ENCODE data around the gene PIF1.

PIF1 gene

GRCh38 chr15:64842096-64842939, 16.9 kb upstream of the PIF1 start:
- peak in 1 of 2 experiments; percentile 25 for DNase-seq (ENCODE audit: low read depth in 1 of 2, low spot score in 1 of 2)
- peak overlapping the region; percentile 87 for H3K4me3 ChIP-seq (replicated peaks; ENCODE audit: insufficient read depth, low read length)
- H3K27ac ChIP-seq (replicated peaks) = peak overlapping the region; percentile 86
- H3K27me3 ChIP-seq (ENCODE audit: insufficient read depth, poor library complexity, severe bottlenecking) = no peaks in the 10 kb centered on the region
- TF ChIP-seq GABPA (IDR thresholded peaks at IDR 0.05; ENCODE audit: low read depth) (no peak), REST (IDR thresholded peaks at IDR 0.05; ENCODE audit: insufficient replicate concordance, low read depth) (no peak), POLR2AphosphoS5 (IDR thresholded peaks at IDR 0.05; ENCODE audit: low read depth) (no peak), CTCF (IDR thresholded peaks at IDR 0.05; ENCODE audit: insufficient read depth, low read length) (no peak), SPI1 (IDR thresholded peaks at IDR 0.05; ENCODE audit: borderline replicate concordance, low read depth) (no peak)

GRCh38 chr15:64841344-64842095, 16.1 kb upstream of the PIF1 start, which contains the start of gene PLEKHO2:
PLEKHO2 (plus strand) TSS chr15:64841915; CDS start chr15:64842017, 102 bp downstream.
- peak within 1 kb of the TSS; percentile 86 for H3K27ac ChIP-seq (replicated peaks)
- peak; percentile 91 to 95 for DNase-seq (ENCODE audit: low read depth in 1 of 2, low spot score in 1 of 2)
- TF ChIP-seq POLR2AphosphoS5 (IDR thresholded peaks at IDR 0.05; ENCODE audit: low read depth) (peak; percentile 62), GABPA (IDR thresholded peaks at IDR 0.05; ENCODE audit: low read depth) (no peak), REST (IDR thresholded peaks at IDR 0.05; ENCODE audit: insufficient replicate concordance, low read depth) (peak; percentile 21), SPI1 (IDR thresholded peaks at IDR 0.05; ENCODE audit: borderline replicate concordance, low read depth) (no peak)

GRCh38 chr15:64841060-64841343, 15.6 kb upstream of the PIF1 start:
- no peak for DNase-seq (ENCODE audit: low read depth in 1 of 2, low spot score in 1 of 2)
- Histone ChIP-seq H3K27me3 (ENCODE audit: insufficient read depth, poor library complexity, severe bottlenecking) (no peaks in the 10 kb centered on the region), H3K4me3 (replicated peaks; ENCODE audit: insufficient read depth, low read length) (peak overlapping the region; percentile 59), H3K27ac (replicated peaks) (peak overlapping the region; percentile 85)
- TF ChIP-seq GABPA (IDR thresholded peaks at IDR 0.05; ENCODE audit: low read depth) = no peak
- TF ChIP-seq POLR2AphosphoS5 (IDR thresholded peaks at IDR 0.05; ENCODE audit: low read depth) = no peak
- no peak for TF ChIP-seq REST (IDR thresholded peaks at IDR 0.05; ENCODE audit: insufficient replicate concordance, low read depth)
- TF ChIP-seq SPI1 (IDR thresholded peaks at IDR 0.05; ENCODE audit: borderline replicate concordance, low read depth) = no peak

More at GRCh38 chr15:64841344-64842095, 16.1 kb upstream of the PIF1 start, which contains the start of gene PLEKHO2:
- Histone ChIP-seq H3K4me3 (replicated peaks; ENCODE audit: insufficient read depth, low read length) (peak within 1 kb of the TSS; percentile 87), H3K27me3 (ENCODE audit: insufficient read depth, poor library complexity, severe bottlenecking) (no peaks in the 10 kb centered on the region)

Measured in HL-60 (cell line).